ENCODE measurements around the gene C19orf12. TPM values are rescaled to one million over a fixed set of nuclear protein-coding genes. Genes with fewer than 3 reads are reported as not detected.

The C19orf12 gene
- total RNA-seq, 1 experiment from 2014 or later: 17.5 TPM

DNA sequence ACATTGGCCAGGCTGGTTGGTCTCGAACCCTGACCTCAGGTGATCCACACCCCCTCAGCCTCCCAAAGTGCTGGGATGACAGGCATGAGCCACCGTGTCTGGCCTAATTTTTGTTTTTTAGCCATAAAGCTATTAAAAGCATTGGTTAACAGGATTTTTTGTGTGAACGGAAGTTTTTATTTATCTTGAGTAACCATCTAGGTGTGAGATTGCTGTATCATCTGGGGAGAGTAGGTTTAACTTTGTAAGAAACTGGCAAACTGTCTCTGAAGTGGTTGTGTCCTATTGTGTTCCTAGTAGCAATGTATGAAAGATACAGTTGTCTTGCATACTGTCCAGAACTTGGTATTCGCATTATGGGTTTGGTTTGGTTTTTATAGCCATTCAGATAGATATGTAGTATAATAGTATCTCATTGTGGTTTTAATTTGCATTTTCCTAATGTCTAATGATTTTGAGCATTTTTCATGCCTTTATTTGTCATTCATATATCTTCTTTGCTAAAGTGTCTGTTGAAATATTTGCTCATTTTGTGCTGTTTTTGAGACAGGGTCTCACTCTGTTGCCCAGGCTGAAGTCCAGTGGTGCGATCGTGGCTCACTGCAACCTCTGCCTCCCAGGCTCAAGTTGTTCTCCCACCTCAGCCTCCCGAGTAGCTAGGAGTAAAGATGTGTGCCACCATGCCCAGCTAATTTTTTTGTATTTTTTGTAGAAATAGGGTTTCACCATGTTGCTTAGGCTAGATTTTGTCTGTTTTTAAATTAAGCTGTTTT is 63.3 kb downstream of the C19orf12 start:
- Histone ChIP-seq H3K23ac (ENCODE audit: insufficient read length, low read depth, low read length) (no peak overlapping the region), H2BK20ac (ENCODE audit: low read depth, low read length, poor library complexity, severe bottlenecking) (no peak overlapping the region), H2BK120ac (ENCODE audit: low read depth, low read length, poor library complexity, severe bottlenecking) (no peak overlapping the region), H4K5ac (ENCODE audit: insufficient read length, low read depth, low read length) (no peak overlapping the region), H2AFZ (ENCODE audit: low read length) (no peak overlapping the region), H3K14ac (ENCODE audit: insufficient read depth, low read length) (no peak overlapping the region), H3K4me1 (ENCODE audit: insufficient read depth, low read length) (no peaks in the 10 kb centered on the region), H3K9ac (ENCODE audit: extremely low read depth, insufficient read length, low read length) (no peak overlapping the region), H2AK5ac (ENCODE audit: insufficient read length, low read length) (no peak overlapping the region), H3K79me1 (ENCODE audit: insufficient read depth, low read depth, low read length, poor library complexity, severe bottlenecking) (no peaks in the 10 kb centered on the region), H3K9me3 (ENCODE audit: control insufficient read depth, low read depth, low read length) (no peaks in the 10 kb centered on the region), H3K23me2 (ENCODE audit: insufficient read length, low read depth, low read length, poor library complexity, severe bottlenecking) (no peaks in the 10 kb centered on the region), H4K91ac (ENCODE audit: insufficient read length, low read depth, low read length) (no peak overlapping the region), H4K8ac (replicated peaks; ENCODE audit: insufficient read length, low read depth, low read length) (no peak overlapping the region), H2BK15ac (ENCODE audit: low read depth, low read length) (no peak overlapping the region), H3K4ac (ENCODE audit: low read depth, low read length) (no peak overlapping the region), H3K18ac (ENCODE audit: insufficient read length, low read depth, low read length) (no peak overlapping the region), H2BK12ac (ENCODE audit: insufficient read length, low read depth, low read length) (no peak overlapping the region), H3K79me2 (ENCODE audit: insufficient read depth, low read length) (no peaks in the 10 kb centered on the region), H3K4me2 (ENCODE audit: insufficient read depth, insufficient read length, low read length) (no peak overlapping the region), H3K27me3 (ENCODE audit: insufficient read depth, low read length) (no peaks in the 10 kb centered on the region), H3T11ph (ENCODE audit: low read length) (no peak overlapping the region), H3K56ac (ENCODE audit: insufficient read length, low read depth, low read length) (no peak overlapping the region), H4K20me1 (ENCODE audit: control insufficient read depth, insufficient read depth, insufficient read length) (no peaks in the 10 kb centered on the region), H3K27ac (ENCODE audit: insufficient read length, low read depth, low read length) (no peak overlapping the region), H2BK5ac (ENCODE audit: insufficient read length, low read length) (no peak overlapping the region)
- peaks cover 2% of the 10 kb centered on the region; the same call in 1 of the 2 replicates for H3K27me3 Mint-ChIP-seq (ENCODE audit: low read depth)
- H3K4me3 Mint-ChIP-seq: no peak overlapping the region
- H3K9me3 Mint-ChIP-seq: peaks cover 4 to 10% of the 10 kb centered on the region in 2 experiments; a peak in 4 of 5 replicates
- H3K36me3 Mint-ChIP-seq (ENCODE audit: insufficient read depth in 1 of 3, low read depth in 3 of 3): no peaks in the 10 kb centered on the region; a peak in 3 of 7 replicates
- 100% methylated on average over 1 of the region's 7 CpGs for WGBS (ENCODE audit: extremely low coverage, insufficient read length, low lambda C conversion rate)
- TF ChIP-seq, protein P1, sequence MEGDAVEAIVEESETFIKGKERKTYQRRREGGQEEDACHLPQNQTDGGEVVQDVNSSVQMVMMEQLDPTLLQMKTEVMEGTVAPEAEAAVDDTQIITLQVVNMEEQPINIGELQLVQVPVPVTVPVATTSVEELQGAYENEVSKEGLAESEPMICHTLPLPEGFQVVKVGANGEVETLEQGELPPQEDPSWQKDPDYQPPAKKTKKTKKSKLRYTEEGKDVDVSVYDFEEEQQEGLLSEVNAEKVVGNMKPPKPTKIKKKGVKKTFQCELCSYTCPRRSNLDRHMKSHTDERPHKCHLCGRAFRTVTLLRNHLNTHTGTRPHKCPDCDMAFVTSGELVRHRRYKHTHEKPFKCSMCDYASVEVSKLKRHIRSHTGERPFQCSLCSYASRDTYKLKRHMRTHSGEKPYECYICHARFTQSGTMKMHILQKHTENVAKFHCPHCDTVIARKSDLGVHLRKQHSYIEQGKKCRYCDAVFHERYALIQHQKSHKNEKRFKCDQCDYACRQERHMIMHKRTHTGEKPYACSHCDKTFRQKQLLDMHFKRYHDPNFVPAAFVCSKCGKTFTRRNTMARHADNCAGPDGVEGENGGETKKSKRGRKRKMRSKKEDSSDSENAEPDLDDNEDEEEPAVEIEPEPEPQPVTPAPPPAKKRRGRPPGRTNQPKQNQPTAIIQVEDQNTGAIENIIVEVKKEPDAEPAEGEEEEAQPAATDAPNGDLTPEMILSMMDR (conservative IDR thresholded peaks at IDR 0.05): no peak
- DNase-seq: no peak
- peaks cover 3 to 4% of the 10 kb centered on the region in 2 experiments; a peak in 2 of 4 replicates for H3K4me1 Mint-ChIP-seq
- no peak overlapping the region for H3K27ac Mint-ChIP-seq
